Measurements from ENCODE around the gene CEP85.

GRCh38 chr1:26195805-26196204 is 38.2 kb upstream of the CEP85 start:
- TF ChIP-seq POLR2A (IDR thresholded peaks at IDR 0.05) (no peak), POLR2AphosphoS5 (IDR thresholded peaks at IDR 0.05) (no peak)
- TF ChIP-seq, protein P1, sequence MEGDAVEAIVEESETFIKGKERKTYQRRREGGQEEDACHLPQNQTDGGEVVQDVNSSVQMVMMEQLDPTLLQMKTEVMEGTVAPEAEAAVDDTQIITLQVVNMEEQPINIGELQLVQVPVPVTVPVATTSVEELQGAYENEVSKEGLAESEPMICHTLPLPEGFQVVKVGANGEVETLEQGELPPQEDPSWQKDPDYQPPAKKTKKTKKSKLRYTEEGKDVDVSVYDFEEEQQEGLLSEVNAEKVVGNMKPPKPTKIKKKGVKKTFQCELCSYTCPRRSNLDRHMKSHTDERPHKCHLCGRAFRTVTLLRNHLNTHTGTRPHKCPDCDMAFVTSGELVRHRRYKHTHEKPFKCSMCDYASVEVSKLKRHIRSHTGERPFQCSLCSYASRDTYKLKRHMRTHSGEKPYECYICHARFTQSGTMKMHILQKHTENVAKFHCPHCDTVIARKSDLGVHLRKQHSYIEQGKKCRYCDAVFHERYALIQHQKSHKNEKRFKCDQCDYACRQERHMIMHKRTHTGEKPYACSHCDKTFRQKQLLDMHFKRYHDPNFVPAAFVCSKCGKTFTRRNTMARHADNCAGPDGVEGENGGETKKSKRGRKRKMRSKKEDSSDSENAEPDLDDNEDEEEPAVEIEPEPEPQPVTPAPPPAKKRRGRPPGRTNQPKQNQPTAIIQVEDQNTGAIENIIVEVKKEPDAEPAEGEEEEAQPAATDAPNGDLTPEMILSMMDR (IDR thresholded peaks at IDR 0.05) = no peak
